ENCODE data around the gene CPZ. TPM values are rescaled to one million over a fixed set of nuclear protein-coding genes. Genes with fewer than 3 reads are reported as not detected.

The CPZ gene
- total and polyA plus RNA-seq, 2 experiments from 2014 or later, result 24.6 to 37.3 TPM

- H3K4me1 Mint-ChIP-seq, result peaks cover 12% of the 10 kb centered on the region
- Histone ChIP-seq H3K79me2 (replicated peaks; ENCODE audit: insufficient read depth) (no peaks in the 10 kb centered on the region), H2AFZ (no peak overlapping the region), H3K27me3 (ENCODE audit: insufficient read depth) (no peaks in the 10 kb centered on the region), H3K4me1 (ENCODE audit: insufficient read depth) (no peaks in the 10 kb centered on the region), H3K4me3 (no peak overlapping the region), H3K4me2 (no peak overlapping the region), H3K27ac (ENCODE audit: low read depth) (no peak overlapping the region), H3K9me2 (ENCODE audit: insufficient read depth) (no peaks in the 10 kb centered on the region), H3K36me3 (ENCODE audit: insufficient read depth) (no peaks in the 10 kb centered on the region; the same call in 1 of the 2 replicates), H3F3A (replicated peaks; ENCODE audit: low read depth) (no peaks in the 10 kb centered on the region), H4K20me1 (replicated peaks; ENCODE audit: insufficient read depth) (no peaks in the 10 kb centered on the region)
- TF ChIP-seq JUNB (IDR thresholded peaks at IDR 0.05; ENCODE audit: unreplicated experiment), result no peak
- TF ChIP-seq CREB1 (CRISPR knock-in tag; IDR thresholded peaks at IDR 0.05; ENCODE audit: low read depth), result no peak
- TF ChIP-seq, protein P1, sequence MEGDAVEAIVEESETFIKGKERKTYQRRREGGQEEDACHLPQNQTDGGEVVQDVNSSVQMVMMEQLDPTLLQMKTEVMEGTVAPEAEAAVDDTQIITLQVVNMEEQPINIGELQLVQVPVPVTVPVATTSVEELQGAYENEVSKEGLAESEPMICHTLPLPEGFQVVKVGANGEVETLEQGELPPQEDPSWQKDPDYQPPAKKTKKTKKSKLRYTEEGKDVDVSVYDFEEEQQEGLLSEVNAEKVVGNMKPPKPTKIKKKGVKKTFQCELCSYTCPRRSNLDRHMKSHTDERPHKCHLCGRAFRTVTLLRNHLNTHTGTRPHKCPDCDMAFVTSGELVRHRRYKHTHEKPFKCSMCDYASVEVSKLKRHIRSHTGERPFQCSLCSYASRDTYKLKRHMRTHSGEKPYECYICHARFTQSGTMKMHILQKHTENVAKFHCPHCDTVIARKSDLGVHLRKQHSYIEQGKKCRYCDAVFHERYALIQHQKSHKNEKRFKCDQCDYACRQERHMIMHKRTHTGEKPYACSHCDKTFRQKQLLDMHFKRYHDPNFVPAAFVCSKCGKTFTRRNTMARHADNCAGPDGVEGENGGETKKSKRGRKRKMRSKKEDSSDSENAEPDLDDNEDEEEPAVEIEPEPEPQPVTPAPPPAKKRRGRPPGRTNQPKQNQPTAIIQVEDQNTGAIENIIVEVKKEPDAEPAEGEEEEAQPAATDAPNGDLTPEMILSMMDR (conservative IDR thresholded peaks at IDR 0.05; ENCODE audit: low read depth in 2 of 2), result no peak
- TF ChIP-seq STAT1 (IDR thresholded peaks at IDR 0.05; ENCODE audit: unreplicated experiment), result no peak
- TF ChIP-seq EZH2 (IDR thresholded peaks at IDR 0.05; ENCODE audit: low read depth, unreplicated experiment), result no peak
- no peak for TF ChIP-seq NANOG (IDR thresholded peaks at IDR 0.05; ENCODE audit: borderline replicate concordance)
- TF ChIP-seq POLR2AphosphoS5 (IDR thresholded peaks at IDR 0.05; ENCODE audit: low read depth), result no peak
- no peak for TF ChIP-seq REST (IDR thresholded peaks at IDR 0.05; ENCODE audit: unreplicated experiment)
- TF ChIP-seq ZNF462 (CRISPR knock-in tag; IDR thresholded peaks at IDR 0.05), result no peak
- no peak for TF ChIP-seq ZNF114 (CRISPR knock-in tag; IDR thresholded peaks at IDR 0.05)
- no peak for TF ChIP-seq ZNF331 (CRISPR knock-in tag; IDR thresholded peaks at IDR 0.05; ENCODE audit: low read depth)
- TF ChIP-seq, protein P2, sequence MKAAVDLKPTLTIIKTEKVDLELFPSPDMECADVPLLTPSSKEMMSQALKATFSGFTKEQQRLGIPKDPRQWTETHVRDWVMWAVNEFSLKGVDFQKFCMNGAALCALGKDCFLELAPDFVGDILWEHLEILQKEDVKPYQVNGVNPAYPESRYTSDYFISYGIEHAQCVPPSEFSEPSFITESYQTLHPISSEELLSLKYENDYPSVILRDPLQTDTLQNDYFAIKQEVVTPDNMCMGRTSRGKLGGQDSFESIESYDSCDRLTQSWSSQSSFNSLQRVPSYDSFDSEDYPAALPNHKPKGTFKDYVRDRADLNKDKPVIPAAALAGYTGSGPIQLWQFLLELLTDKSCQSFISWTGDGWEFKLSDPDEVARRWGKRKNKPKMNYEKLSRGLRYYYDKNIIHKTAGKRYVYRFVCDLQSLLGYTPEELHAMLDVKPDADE (IDR thresholded peaks at IDR 0.05), result no peak
- TF ChIP-seq EZH2phosphoT487 (IDR thresholded peaks at IDR 0.05; ENCODE audit: unreplicated experiment), result no peak
- DNase-seq (ENCODE audit: low spot score) (no peak), ATAC-seq (no peak)
- no peak overlapping the region for H3K27ac Mint-ChIP-seq
- peaks cover 15% of the 10 kb centered on the region for H3K27me3 Mint-ChIP-seq (ENCODE audit: insufficient read depth, low read depth, poor library complexity)
- H3K9me3 Mint-ChIP-seq, result no peaks in the 10 kb centered on the region; the same call in 2 of the 3 replicates
- no peaks in the 10 kb centered on the region; the same call in 2 of the 3 replicates for H3K36me3 Mint-ChIP-seq (ENCODE audit: low read depth)
- H3K4me3 Mint-ChIP-seq, result no peak overlapping the region
Measured at GRCh38 chr4:8553216-8553615, 39.3 kb upstream of the CPZ start.

Measured in GM23338 (cell line).